ENCODE results near the gene MRPS6. TPM values are rescaled to one million over a fixed set of nuclear protein-coding genes. Genes with fewer than 3 reads are reported as not detected.

Gene MRPS6
- total RNA-seq, 1 donor from 2014 or later, result 61.9 TPM

DNA sequence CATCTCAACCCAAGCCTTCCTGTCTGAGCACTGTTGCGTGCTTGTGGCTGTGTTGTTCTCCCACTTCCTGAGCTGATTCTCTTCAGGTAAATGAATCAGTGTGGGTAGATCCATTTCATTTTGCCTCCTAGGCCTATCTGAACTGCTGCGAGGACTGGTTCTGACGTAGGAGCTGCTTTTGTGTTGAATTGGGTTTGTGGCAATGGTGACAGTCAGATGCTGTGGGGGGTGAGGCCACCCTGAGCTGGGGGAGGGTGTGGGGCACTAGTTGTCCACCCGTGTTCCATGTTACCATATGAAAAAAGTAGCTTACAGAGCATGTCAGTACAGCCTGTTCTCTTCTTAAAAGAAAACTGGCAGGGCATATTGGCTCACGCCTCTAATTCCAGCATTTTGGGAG is 81.5 kb downstream of the MRPS6 start:
- H3K9me3 ChIP-seq (replicated peaks), result no peaks in the 10 kb centered on the region
- TF ChIP-seq, protein P1, sequence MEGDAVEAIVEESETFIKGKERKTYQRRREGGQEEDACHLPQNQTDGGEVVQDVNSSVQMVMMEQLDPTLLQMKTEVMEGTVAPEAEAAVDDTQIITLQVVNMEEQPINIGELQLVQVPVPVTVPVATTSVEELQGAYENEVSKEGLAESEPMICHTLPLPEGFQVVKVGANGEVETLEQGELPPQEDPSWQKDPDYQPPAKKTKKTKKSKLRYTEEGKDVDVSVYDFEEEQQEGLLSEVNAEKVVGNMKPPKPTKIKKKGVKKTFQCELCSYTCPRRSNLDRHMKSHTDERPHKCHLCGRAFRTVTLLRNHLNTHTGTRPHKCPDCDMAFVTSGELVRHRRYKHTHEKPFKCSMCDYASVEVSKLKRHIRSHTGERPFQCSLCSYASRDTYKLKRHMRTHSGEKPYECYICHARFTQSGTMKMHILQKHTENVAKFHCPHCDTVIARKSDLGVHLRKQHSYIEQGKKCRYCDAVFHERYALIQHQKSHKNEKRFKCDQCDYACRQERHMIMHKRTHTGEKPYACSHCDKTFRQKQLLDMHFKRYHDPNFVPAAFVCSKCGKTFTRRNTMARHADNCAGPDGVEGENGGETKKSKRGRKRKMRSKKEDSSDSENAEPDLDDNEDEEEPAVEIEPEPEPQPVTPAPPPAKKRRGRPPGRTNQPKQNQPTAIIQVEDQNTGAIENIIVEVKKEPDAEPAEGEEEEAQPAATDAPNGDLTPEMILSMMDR (IDR thresholded peaks at IDR 0.05; ENCODE audit: borderline replicate concordance), result no peak
- H3K36me3 ChIP-seq, result no peaks in the 10 kb centered on the region
- DNase-seq, result no peak
- no peak overlapping the region for H3K27ac ChIP-seq (replicated peaks)
- peaks cover 14% of the 10 kb centered on the region for H3K4me1 ChIP-seq
- intact Hi-C loops (cut with micrococcal nuclease), result no loop called here
- H3K4me3 ChIP-seq, result no peak overlapping the region
- H3K27me3 ChIP-seq (ENCODE audit: low read depth), result no peaks in the 10 kb centered on the region

DNA sequence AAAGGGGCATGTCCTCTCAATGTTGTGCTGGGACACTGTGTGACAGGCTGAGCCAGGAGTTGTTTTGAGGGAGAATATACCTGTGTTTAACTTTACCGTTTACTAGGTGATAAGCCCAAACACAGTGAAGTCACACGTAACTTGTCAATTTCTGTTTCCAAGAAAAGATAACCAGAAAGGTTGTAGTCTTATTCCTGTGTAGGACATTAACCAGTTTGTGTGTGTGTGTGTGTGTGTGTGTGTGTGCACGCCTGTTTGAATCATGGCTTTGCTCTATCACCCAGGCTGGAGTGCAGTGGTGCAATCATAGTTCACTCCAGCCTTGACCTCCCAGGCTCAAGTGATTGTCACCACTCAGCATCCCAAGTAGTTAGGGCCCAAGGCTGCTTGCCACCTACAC is 83.6 kb downstream of the MRPS6 start:
- peaks cover 14% of the 10 kb centered on the region for H3K4me1 ChIP-seq
- no peaks in the 10 kb centered on the region for H3K27me3 ChIP-seq (ENCODE audit: low read depth)
- H3K4me3 ChIP-seq, result no peak overlapping the region
- H3K9me3 ChIP-seq (replicated peaks), result peaks cover 4% of the 10 kb centered on the region
- H3K36me3 ChIP-seq, result no peaks in the 10 kb centered on the region
- TF ChIP-seq, protein P1 (IDR thresholded peaks at IDR 0.05; ENCODE audit: borderline replicate concordance), result no peak
- H3K27ac ChIP-seq (replicated peaks), result no peak overlapping the region
- DNase-seq, result no peak
- intact Hi-C loops (cut with micrococcal nuclease), result no loop called here

DNA sequence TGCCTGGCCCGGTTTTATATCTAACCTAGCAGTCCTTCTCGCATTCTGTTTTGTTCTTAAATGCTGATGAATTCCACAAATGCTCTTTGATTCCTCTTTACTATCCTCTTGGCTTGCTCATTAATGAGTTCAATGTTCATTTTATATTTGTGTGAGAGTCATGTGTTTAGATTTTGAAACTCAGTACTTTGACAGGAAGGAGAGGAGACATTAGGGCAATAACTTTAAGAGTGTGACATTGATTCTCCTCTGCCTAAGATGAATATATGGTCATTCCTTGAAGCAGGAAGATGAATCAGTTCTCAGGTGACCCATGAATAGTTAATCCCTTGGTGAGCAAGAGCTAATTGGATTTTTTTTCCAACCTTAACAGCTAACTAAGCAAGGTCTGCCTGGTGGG is 84.1 kb downstream of the MRPS6 start:
- Histone ChIP-seq H3K36me3 (no peaks in the 10 kb centered on the region), H3K27me3 (ENCODE audit: low read depth) (no peaks in the 10 kb centered on the region), H3K4me1 (peaks cover 14% of the 10 kb centered on the region), H3K4me3 (no peak overlapping the region), H3K9me3 (replicated peaks) (peaks cover 10% of the 10 kb centered on the region), H3K27ac (replicated peaks) (no peak overlapping the region)
- DNase-seq, result no peak
- intact Hi-C loops (cut with micrococcal nuclease), result no loop called here
- TF ChIP-seq, protein P1 (IDR thresholded peaks at IDR 0.05; ENCODE audit: borderline replicate concordance), result no peak

DNA sequence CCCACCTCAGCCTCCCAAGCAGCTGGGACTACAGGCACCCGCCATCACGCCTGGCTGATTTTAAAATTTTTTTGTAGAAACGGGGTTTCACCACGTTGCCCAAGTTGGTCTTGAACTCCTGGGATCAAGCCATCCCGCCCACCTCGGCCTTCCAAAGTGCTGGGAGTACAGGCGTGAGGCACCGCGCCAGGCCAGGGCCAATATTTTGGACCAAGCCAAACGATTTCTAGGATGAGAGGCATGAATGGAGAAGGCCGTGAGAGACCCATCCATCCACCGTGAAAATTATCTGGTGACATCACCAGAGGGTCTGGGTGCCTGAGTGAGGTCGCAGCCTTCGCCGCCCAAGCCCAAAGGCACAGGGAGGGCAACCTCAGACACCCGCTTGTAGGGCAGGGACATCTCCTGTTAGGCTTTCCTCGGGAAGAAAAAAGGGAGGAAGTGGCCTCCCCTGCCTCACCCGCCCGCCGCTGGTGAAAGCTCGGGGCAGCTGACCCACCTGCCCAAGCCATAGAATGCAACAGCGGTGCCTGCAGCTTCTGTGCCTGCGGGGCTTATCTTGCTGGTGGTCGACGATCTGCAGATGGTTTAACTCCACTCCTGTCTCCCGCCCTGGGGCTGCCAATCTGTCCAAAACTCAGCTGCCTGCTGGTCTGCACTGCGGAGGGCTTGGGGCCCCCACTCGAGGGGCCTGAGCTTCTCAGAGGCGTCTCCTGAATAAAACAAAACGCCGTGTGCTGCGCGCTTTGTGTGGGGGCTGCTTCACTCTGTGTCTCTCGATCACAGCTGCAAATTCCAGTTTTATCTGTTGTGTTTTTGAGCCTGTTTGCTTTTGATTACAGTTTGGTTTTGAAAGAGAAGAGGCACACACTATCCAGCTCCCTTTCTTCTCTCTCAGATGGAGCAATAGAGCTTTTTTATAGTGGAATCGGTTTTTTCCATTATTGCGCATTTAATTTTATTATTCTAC is 85.8 kb downstream of the MRPS6 start:
- no peak for DNase-seq
- peaks cover 14% of the 10 kb centered on the region for H3K4me1 ChIP-seq
- intact Hi-C loops (cut with micrococcal nuclease), result no loop called here

DNA sequence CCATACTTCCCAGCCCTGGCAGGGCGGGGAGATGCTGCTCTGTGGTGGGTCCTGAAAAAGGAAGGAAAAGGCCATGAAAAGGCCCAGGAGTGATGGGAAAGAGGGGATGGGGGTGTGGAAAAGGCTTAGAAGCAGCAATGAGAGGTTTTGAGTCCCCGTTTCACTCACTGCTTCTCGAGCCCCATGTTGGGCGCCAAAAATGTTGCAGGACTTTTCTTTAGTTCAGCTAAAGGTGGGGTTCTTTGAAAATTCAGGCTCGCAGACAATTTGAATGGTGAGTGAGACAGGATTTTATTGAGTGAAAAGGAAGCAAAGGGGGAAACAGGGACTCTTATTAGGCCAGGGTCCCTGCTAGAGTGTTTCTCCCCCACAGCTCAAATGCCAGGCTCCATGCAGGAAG is 93.1 kb downstream of the MRPS6 start:
- H3K27ac ChIP-seq (replicated peaks), result no peak overlapping the region
- H3K36me3 ChIP-seq, result peaks cover 43% of the 10 kb centered on the region
- no peak for DNase-seq
- H3K27me3 ChIP-seq (ENCODE audit: low read depth), result no peaks in the 10 kb centered on the region
- intact Hi-C loops (cut with micrococcal nuclease), result no loop called here
- H3K9me3 ChIP-seq (replicated peaks), result peaks cover 86% of the 10 kb centered on the region
- no peaks in the 10 kb centered on the region for H3K4me1 ChIP-seq
- no peak overlapping the region for H3K4me3 ChIP-seq
- TF ChIP-seq, protein P1 (IDR thresholded peaks at IDR 0.05; ENCODE audit: borderline replicate concordance), result no peak

More for the DNA sequence above, 85.8 kb downstream of the MRPS6 start:
- TF ChIP-seq, protein P1 (IDR thresholded peaks at IDR 0.05; ENCODE audit: borderline replicate concordance), result no peak
- H3K4me3 ChIP-seq, result no peak overlapping the region
- H3K9me3 ChIP-seq (replicated peaks), result peaks cover 26% of the 10 kb centered on the region
- H3K27me3 ChIP-seq (ENCODE audit: low read depth), result no peaks in the 10 kb centered on the region
- H3K36me3 ChIP-seq, result no peaks in the 10 kb centered on the region
- no peak overlapping the region for H3K27ac ChIP-seq (replicated peaks)
